ENCODE results near the gene FYN.
"Not testable (repeated sequence)": the region's sequence is repeated elsewhere in the genome, so short reads cannot be mapped to it uniquely, and the experiment has no call there.

The FYN gene

DNA sequence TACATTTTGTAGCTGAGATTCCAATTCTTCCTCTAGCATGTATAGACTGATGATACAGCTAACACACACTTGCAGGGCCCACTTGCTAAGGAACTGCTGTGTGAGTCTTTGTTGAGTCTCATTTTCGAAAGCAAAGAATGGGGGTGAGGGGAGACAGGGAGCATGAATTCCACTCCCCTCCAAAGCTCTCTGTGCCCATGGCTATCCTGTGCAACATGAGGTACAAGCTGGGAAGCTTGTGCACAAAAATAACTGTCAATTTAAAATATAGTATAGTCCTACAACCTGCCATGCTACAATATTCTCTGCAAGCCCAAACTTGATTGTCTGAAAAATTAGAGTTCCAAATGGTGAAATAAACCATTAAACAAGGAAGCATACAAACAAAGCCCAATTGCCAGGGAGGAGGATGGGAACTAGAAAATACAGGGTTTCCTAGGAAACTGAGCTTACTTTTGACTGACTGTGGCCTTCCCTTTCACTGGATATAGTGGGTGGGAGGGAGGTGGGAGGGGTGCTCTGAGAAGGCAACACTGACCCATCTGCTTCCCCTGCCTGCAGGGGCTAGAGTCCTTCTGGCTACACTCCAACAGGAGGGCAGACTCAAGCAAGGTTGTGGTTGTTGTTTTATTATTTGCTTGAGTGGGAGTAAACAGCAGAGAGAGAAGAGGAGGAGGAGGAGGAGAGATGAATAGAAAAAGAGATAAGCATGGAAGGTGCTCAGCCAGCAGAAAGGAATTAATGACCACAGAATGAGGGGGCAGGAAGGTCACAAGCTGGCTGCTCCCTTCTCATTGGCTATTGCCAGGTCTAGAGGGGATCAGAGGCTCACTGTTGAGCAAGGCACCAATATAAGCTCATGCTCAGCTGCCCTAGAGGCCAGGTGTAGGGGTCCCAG, 84.6 kb downstream of the FYN start:
- peaks cover 66% of the 10 kb centered on the region for H3K79me2 ChIP-seq (ENCODE audit: insufficient read depth, low read length)

DNA sequence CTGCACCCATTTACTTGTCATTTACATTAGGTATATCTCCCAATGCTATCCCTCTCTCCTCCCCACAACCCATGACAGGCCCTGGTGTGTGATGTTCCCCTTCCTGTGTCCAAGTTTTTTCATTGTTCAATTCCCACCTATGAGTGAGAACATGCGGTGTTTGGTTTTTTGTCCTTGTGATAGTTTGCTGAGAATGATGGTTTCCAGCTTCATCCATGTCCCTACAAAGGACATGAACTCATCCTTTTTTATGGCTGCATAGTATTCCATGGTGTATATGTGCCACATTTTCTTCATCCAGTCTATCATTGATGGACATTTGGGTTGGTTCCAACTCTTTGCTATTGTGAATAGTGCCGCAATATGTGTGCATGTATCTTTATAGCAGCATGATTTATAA, 87.1 kb downstream of the FYN start:
- H3K9me3 ChIP-seq (ENCODE audit: insufficient read depth, low read length, severe bottlenecking); H3K4me2 ChIP-seq (ENCODE audit: insufficient read depth, low read length); H3K27me3 ChIP-seq (ENCODE audit: insufficient read depth, low read length, poor library complexity); H3K27ac ChIP-seq (ENCODE audit: low read length); DNase-seq; H2AFZ ChIP-seq (ENCODE audit: low read depth, low read length); H3K4me3 ChIP-seq (ENCODE audit: low read depth in 1 of 2, low read length in 2 of 2); H3K36me3 ChIP-seq (ENCODE audit: insufficient read depth, low read length); H3K4me1 ChIP-seq (ENCODE audit: insufficient read depth, low read length); H3K9ac ChIP-seq (ENCODE audit: low read depth, low read length); ATAC-seq (ENCODE audit: insufficient read depth, low read depth): not testable (repeated sequence)
- H3K79me2 ChIP-seq (ENCODE audit: insufficient read depth, low read length), result peaks cover 65% of the 10 kb centered on the region
- peaks cover 26% of the 10 kb centered on the region for H4K20me1 ChIP-seq (ENCODE audit: insufficient read depth, low read length)

More for the DNA sequence above, 84.6 kb downstream of the FYN start:
- Histone ChIP-seq H3K9me3 (ENCODE audit: insufficient read depth, low read length, severe bottlenecking) (no peaks in the 10 kb centered on the region), H4K20me1 (ENCODE audit: insufficient read depth, low read length) (peaks cover 19% of the 10 kb centered on the region; the same call in 1 of the 2 replicates), H3K4me2 (ENCODE audit: insufficient read depth, low read length) (no peak overlapping the region), H3K36me3 (ENCODE audit: insufficient read depth, low read length) (peaks cover 9% of the 10 kb centered on the region; the same call in 1 of the 2 replicates), H2AFZ (ENCODE audit: low read depth, low read length) (no peak overlapping the region), H3K4me1 (ENCODE audit: insufficient read depth, low read length) (no peaks in the 10 kb centered on the region), H3K9ac (ENCODE audit: low read depth, low read length) (no peak overlapping the region), H3K4me3 (ENCODE audit: low read depth in 1 of 2, low read length in 2 of 2) (no peak overlapping the region), H3K27ac (ENCODE audit: low read length) (no peak overlapping the region), H3K27me3 (ENCODE audit: insufficient read depth, low read length, poor library complexity) (no peaks in the 10 kb centered on the region)
- DNase-seq, result no peak
- no peak for ATAC-seq (ENCODE audit: insufficient read depth, low read depth)
- TF ChIP-seq EZH2 (IDR thresholded peaks at IDR 0.05; ENCODE audit: borderline replicate concordance, low read depth, low read length, severe bottlenecking), result no peak
- no peak for TF ChIP-seq CTCF (IDR thresholded peaks at IDR 0.05; ENCODE audit: borderline replicate concordance, extremely low read depth, low read length, poor library complexity, severe bottlenecking)

DNA sequence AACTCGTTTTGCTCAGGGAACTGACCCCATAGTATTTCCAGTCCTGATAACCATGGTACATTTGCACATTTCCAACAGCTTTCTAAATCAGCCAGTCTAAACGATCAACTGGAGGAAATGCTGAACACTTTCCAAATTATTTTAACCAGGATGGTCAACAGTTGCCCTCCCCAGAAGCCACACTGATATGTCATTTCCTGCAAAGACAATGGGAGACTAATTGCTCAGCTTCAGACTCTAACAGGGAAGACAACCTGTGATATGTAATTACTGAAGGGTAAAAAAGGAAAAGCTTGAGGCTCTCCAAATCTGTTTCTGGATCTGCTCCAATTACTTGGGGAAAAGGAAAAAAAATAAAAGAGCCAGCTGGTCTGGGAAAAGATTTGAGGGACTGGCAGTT, 88.8 kb downstream of the FYN start:
- Histone ChIP-seq H3K9ac (ENCODE audit: low read depth, low read length) (no peak overlapping the region), H4K20me1 (ENCODE audit: insufficient read depth, low read length) (peaks cover 32% of the 10 kb centered on the region), H3K79me2 (ENCODE audit: insufficient read depth, low read length) (peaks cover 59% of the 10 kb centered on the region), H3K4me3 (ENCODE audit: low read depth in 1 of 2, low read length in 2 of 2) (no peak overlapping the region), H3K36me3 (ENCODE audit: insufficient read depth, low read length) (peaks cover 19% of the 10 kb centered on the region; the same call in 1 of the 2 replicates), H3K4me1 (ENCODE audit: insufficient read depth, low read length) (no peaks in the 10 kb centered on the region), H3K27ac (ENCODE audit: low read length) (no peak overlapping the region), H3K9me3 (ENCODE audit: insufficient read depth, low read length, severe bottlenecking) (no peaks in the 10 kb centered on the region), H2AFZ (ENCODE audit: low read depth, low read length) (no peak overlapping the region), H3K27me3 (ENCODE audit: insufficient read depth, low read length, poor library complexity) (no peaks in the 10 kb centered on the region), H3K4me2 (ENCODE audit: insufficient read depth, low read length) (no peak overlapping the region)
- DNase-seq (no peak), ATAC-seq (ENCODE audit: insufficient read depth, low read depth) (no peak)
- TF ChIP-seq EZH2 (IDR thresholded peaks at IDR 0.05; ENCODE audit: borderline replicate concordance, low read depth, low read length, severe bottlenecking) (no peak), CTCF (IDR thresholded peaks at IDR 0.05; ENCODE audit: borderline replicate concordance, extremely low read depth, low read length, poor library complexity, severe bottlenecking) (no peak)

DNA sequence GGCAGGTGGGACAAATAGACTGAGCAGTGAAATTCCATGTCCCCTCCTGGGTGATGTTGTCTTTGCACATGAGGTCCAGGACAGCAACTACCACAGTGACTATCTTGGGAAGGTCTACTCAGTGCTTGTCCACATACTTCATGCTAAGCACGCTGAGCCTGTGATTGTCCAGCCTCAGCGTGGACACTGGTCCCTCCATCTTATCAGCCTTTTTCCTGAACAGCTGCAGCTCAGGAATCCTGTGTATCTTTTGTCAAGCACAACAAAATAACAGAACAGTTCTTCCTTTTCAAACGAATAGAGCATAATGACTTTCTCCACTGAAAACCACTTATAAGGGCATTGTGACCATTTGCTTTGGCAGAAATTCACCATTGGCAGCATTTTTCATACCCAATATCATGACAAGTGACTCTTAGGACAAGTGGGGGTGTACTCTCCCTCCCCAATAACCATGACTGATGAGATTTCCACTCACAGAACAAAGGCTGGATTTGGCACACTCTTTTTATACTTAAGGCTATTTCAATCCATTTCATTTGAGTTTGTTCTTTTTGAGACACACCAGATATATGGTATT, 90.3 kb downstream of the FYN start:
- H3K9me3 ChIP-seq (ENCODE audit: insufficient read depth, low read length, severe bottlenecking), result no peaks in the 10 kb centered on the region
- H3K9ac ChIP-seq (ENCODE audit: low read depth, low read length), result no peak overlapping the region
- DNase-seq (no peak), ATAC-seq (ENCODE audit: insufficient read depth, low read depth) (0 out of 3 replicates have a peak, but pooled peaks have one; percentile 7)
- H3K4me2 ChIP-seq (ENCODE audit: insufficient read depth, low read length), result no peak overlapping the region
- H4K20me1 ChIP-seq (ENCODE audit: insufficient read depth, low read length), result peaks cover 34% of the 10 kb centered on the region
- TF ChIP-seq CTCF (IDR thresholded peaks at IDR 0.05; ENCODE audit: borderline replicate concordance, extremely low read depth, low read length, poor library complexity, severe bottlenecking), result no peak
- no peak for TF ChIP-seq EZH2 (IDR thresholded peaks at IDR 0.05; ENCODE audit: borderline replicate concordance, low read depth, low read length, severe bottlenecking)
- H3K4me3 ChIP-seq (ENCODE audit: low read depth in 1 of 2, low read length in 2 of 2), result no peak overlapping the region
- H3K79me2 ChIP-seq (ENCODE audit: insufficient read depth, low read length), result peaks cover 51% of the 10 kb centered on the region
- H3K36me3 ChIP-seq (ENCODE audit: insufficient read depth, low read length), result peaks cover 24% of the 10 kb centered on the region; the same call in 1 of the 2 replicates
- no peak overlapping the region for H3K27ac ChIP-seq (ENCODE audit: low read length)
- no peaks in the 10 kb centered on the region for H3K4me1 ChIP-seq (ENCODE audit: insufficient read depth, low read length)
- H2AFZ ChIP-seq (ENCODE audit: low read depth, low read length), result no peak overlapping the region
- no peaks in the 10 kb centered on the region for H3K27me3 ChIP-seq (ENCODE audit: insufficient read depth, low read length, poor library complexity)
